GM12873 (cell line): ENCODE measurements around the gene ZNF398.

Experiments
- TF ChIP-seq, protein P1 (sequence below): IDR thresholded peaks from 2 replicates; pipeline ENCODE4 v1.5.1; 2012; ENCODE audit warnings: low read depth, mild to moderate bottlenecking, moderate library complexity, low read length, control low read depth; ENCODE audit not compliant: insufficient read depth; ENCODE audit errors: missing control alignments

The ZNF398 gene

DNA sequence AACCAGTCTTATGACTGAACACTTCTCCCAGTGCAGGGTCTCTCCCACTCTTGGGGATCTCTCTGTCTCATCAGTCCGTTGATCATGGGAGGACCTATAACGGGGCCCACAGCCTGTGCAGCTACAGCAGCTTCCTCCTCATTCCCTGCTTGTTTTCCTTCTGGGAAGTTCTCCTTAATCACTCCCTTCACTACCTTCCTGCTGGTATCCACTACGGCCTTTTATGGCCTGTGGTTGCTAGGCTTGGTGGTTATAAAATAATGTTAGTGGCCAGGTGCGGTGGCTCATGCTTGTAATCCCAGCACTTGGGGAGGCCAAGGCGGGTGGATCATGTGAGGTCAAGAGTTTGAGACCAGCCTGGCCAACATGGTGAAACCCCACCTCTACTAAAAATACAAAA, 44.6 kb downstream of the ZNF398 start:
- TF ChIP-seq, protein P1, sequence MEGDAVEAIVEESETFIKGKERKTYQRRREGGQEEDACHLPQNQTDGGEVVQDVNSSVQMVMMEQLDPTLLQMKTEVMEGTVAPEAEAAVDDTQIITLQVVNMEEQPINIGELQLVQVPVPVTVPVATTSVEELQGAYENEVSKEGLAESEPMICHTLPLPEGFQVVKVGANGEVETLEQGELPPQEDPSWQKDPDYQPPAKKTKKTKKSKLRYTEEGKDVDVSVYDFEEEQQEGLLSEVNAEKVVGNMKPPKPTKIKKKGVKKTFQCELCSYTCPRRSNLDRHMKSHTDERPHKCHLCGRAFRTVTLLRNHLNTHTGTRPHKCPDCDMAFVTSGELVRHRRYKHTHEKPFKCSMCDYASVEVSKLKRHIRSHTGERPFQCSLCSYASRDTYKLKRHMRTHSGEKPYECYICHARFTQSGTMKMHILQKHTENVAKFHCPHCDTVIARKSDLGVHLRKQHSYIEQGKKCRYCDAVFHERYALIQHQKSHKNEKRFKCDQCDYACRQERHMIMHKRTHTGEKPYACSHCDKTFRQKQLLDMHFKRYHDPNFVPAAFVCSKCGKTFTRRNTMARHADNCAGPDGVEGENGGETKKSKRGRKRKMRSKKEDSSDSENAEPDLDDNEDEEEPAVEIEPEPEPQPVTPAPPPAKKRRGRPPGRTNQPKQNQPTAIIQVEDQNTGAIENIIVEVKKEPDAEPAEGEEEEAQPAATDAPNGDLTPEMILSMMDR: no peak

DNA sequence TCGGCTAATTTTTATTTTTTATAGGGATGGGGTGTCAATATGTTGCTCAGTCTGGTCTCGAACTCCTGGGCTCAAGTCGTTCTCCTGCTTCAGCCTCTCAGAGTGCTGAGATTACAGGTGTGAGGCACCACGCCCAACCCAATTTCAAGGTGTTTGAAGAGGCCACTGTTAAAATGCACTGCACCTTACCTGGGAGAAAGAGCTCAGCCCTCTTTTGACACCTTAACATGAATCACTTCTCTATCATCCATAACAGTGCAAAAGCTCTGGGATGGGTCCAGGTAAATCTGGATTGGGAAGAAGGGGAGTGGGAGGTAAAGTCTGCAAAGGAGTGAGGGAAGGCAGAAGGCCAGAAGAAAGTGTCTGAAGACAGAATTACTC, 47.5 kb downstream of the ZNF398 start:
- TF ChIP-seq, protein P1: no peak

DNA sequence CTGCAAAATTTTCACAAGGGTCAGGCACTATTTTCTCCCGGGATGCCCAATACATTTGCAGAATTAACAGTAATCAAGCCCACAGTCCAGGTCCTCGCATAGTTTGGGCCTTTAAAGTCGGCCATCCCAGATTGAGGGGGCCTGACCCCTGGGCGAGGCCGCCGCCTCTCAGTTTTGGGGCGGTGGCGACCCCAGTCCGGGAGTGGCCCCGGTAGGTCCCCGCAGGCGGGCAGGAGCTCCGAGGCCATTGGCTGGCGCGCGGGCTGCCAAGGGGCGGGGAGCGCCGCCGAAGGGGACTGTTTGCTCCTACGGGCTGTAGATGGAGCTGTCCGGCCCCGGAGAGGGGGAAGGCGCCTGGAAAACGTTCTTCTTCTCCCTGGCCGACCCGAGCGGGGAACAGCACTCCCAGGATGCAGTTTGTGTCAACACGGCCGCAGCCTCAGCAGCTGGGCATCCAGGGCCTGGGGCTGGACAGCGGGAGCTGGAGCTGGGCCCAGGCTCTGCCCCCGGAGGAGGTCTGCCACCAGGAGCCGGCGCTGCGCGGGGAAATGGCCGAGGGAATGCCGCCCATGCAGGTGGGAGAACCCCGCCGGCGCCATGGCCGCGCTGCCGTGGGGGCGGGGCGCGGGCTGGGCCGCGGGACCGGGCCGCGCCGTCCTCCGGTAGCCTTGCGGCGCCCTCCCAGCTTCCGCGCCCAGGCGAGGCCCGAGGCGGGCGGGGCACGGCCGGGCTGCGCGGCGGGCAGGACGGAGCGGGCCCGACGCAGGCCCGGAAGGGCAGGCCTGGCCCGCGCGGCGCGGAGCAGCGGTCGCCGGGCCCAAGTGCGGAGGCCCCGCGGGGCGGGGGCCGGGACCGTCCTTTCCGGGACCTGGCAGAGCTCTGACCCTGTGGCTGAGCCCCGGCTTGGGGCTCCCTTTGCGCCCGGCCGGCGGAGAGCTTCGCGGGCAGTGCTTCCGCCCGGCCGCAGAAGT, 48.2 kb downstream of the ZNF398 start, which contains the start of gene ZNF282:
ZNF282 (plus strand) TSS at position 367 of the 971 bp plus-strand sequence; CDS start at position 411, 44 bp downstream.
- TF ChIP-seq, protein P1: peak; percentile 67

DNA sequence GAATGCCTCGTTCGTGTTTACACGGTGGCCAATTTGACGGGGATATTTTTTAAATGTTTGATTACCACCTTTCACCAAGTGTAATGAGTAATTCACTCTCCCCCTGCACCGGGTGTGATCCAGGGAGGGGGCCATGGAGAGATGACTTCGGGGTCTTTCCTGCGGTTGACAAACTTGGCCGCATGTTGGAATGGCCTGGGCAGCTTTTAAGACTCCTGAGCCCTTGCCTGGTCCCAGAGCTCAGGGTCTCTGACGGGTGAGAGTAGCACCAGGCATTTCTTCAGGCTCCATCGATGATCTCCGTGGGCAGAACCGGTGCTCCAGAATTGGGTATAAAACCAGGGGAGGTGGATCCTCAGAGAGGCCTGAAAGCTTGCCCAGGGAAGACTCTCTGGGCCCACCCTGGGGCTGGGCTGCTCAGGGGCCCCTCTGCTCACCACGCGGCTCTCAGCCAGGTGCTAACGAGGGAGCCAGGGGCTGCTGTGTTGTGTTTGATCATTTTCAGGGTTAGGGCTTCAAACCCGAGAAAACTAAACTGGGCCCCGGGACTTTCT, 49.0 kb downstream of the ZNF398 start:
- TF ChIP-seq, protein P1: no peak

DNA sequence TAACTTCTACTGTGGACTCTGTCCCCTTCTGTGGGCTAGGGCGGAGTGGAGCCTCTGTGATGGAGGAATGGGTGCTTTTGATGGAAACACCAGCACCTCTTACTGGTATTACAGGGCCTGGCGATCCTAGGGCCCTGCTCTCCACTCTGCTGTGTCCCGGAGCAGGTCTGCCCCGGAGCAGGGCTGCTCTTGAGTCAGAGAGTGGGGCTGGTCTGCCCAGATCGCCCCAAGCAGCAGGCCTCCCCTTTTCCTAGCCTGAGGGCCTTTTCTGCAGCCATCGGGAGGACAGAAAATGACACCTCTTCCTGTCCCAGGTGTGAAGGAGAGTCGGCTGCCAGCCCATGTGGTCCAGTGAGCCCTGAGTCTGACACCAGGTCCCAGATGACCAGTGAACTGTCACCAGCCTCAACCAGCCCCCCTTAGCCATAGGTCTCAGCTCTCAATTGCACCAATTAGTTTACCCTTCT, 49.5 kb downstream of the ZNF398 start:
- TF ChIP-seq, protein P1: no peak

DNA sequence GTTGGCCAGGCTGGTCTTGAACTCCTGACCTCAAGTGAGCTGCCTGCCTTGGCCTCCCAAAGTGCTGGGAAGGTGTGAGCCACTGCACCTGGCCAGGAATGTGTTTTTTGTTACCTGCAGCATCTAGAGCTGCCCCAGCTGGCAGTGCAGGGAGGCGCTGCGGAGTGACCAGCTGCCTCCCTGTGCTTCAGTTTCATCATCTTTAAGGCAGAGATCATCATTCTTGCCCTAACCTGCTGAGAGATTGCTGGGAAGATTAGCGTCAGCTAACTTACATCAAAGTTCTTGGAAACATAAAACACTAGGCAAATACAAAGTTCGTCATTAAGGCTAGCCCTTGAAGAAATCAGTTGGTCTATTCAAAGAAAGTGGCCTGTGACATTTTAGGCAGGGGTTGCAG, 50.4 kb downstream of the ZNF398 start:
- TF ChIP-seq, protein P1: no peak

DNA sequence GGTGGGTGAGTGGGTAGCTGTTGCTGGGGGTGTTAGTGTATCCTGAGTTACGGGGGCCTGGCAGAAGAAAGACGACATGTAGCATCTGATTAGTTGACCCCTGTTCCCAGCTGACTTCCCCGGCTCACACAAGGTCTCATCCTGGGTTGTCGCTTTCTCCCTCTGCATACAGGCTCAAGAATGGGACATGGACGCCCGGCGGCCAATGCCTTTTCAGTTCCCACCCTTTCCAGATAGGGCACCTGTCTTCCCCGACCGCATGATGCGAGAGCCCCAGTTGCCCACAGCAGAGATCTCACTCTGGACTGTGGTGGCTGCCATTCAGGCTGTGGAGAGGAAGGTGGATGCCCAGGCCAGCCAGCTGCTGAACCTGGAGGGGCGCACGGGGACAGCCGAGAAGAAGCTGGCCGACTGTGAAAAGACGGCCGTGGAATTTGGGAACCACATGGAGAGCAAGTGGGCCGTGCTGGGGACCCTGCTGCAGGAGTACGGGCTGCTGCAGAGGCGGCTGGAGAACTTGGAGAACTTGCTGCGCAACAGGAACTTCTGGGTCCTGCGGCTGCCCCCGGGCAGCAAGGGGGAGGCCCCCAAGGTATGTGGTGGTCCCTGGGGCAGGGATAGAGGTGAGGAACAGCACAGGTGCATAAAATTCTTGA, 51.0 kb downstream of the ZNF398 start:
- TF ChIP-seq, protein P1: no peak
